Ovary (tissue), 3 donors: ENCODE measurements around the gene MCRIP1.

ENCODE experiments used
- EP300 ChIP-seq: sonication (generic); formaldehyde crosslinking; IDR thresholded peaks from one replicate; pipeline ENCODE4 v1.6.1; 2017; ENCODE audit warnings: antibody characterized with exemption
- POLR2A ChIP-seq: fragments of 450-650 bp; IDR thresholded peaks from one replicate; pipeline ENCODE4 v1.6.1; 2017; ENCODE audit warnings: antibody characterized with exemption, mild to moderate bottlenecking, moderate library complexity
- TF ChIP-seq, protein P1 (sequence below), 3 donors: fragments of 450-650 bp in 2 of 3; fragments of 200-600 bp in 1 of 3; IDR thresholded peaks; one replicate each; pipeline versions ENCODE4 v1.5.1 to v1.8.0; 2016 to 2022; ENCODE audit warnings: antibody characterized with exemption in 3 of 3, mild to moderate bottlenecking in 1 of 3
- donor health status: DM: no; HTN: no; CAD: no.

DNA sequence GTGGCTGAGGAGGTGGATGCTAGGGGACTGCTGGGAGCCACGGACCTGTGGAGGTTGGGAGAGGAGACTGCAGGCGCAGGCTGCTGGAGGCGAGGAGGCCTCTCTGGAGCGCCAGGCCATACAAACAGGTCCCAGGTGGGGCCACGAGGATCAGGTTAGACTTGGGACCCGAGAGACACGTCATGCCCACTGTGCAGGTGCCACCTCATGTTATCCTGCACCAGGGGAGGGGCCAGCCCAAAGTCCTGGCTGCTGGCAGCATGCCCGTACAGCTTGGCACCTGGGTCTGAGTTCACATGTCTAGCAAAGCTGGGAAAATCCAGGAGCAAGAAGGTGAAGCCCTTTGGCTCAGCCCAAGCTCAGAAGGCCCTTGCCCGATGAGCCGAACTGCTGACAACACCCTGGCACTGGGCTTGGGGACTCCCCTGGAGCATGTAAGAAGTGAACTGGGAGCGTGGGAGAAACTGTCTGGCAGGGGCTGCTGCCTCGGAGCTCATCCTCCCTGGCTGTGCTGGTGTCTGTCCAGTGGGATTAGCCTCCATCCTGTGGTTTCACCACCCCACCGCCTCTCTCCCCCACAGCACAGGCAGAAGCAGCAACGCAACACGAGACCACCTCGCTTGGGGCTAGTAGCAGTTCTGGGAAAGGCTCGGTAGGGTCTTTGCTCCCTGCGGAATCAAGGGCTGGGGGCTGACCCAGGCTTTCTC is 32.8 kb upstream of the MCRIP1 start:
- TF ChIP-seq, protein P1, sequence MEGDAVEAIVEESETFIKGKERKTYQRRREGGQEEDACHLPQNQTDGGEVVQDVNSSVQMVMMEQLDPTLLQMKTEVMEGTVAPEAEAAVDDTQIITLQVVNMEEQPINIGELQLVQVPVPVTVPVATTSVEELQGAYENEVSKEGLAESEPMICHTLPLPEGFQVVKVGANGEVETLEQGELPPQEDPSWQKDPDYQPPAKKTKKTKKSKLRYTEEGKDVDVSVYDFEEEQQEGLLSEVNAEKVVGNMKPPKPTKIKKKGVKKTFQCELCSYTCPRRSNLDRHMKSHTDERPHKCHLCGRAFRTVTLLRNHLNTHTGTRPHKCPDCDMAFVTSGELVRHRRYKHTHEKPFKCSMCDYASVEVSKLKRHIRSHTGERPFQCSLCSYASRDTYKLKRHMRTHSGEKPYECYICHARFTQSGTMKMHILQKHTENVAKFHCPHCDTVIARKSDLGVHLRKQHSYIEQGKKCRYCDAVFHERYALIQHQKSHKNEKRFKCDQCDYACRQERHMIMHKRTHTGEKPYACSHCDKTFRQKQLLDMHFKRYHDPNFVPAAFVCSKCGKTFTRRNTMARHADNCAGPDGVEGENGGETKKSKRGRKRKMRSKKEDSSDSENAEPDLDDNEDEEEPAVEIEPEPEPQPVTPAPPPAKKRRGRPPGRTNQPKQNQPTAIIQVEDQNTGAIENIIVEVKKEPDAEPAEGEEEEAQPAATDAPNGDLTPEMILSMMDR (IDR thresholded peaks at IDR 0.05), result no peak
- TF ChIP-seq EP300 (no peak), POLR2A (no peak)
